Pulmonary artery endothelial cell (primary cell): ENCODE data around the gene CSRNP3. TPM values are rescaled to one million over a fixed set of nuclear protein-coding genes. Genes with fewer than 3 reads are reported as not detected.

ENCODE experiments used
- DNase-seq: peaks from one replicate; pipeline ENCODE4 v3.0.0-alpha.2; 2011; ENCODE audit warnings: low read depth, low spot score
- total RNA-seq: library from RNA; depleted of rRNA; stranded (reverse); fragments of >200 nt; gene quantifications from 2 replicates; pipeline ENCODE4 v1.2.3, GENCODE V29; 2014

CSRNP3 gene
- total RNA-seq, 1 donor from 2014 or later = not detected

DNA sequence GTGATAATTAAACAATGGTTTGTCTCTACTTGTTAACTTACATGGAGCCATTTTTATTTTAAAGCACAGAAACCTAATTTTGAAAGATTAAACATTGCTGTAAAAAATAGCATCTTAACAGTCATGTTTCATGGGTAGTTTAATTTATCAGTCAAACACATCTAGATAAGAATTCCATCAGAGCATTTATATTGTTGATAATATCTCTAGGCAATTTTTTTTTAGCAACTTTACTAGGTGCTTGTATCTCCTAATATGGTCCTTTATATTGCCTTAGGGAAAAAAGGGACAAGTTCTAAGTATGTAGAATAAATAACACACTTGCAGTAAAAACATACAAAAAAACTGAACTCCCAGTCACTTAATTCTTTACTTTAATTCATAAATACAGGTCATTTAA is 863 bp downstream of the CSRNP3 start:
- no peak for DNase-seq

DNA sequence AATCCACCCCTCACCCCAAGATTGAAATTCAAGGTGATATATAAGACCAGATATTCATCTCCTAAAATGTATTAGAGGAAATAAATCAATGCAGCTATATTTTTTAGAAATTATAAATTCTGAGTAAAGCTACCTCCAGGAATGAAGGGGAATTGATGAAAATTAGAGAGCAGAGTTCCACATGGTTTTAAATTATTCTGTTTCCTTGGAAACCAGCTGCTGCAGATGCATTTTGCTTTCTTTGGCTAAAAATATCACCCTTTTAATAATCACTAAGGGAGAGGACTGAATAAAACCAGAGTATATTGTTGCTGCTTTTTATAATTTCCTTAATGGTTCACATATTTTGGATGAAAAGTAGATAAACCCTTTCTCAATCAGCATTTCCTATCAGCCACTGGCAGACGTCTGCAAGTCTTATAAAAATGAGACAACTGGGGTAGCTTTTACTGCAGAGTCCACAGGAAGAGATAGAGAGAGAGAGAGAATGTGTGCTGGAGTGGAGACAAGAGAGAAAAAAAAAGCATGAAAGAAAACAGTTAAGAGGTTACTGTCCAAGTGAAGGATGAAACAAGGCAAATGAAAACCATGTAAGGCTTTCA is 2.0 kb downstream of the CSRNP3 start:
- DNase-seq = no peak

DNA sequence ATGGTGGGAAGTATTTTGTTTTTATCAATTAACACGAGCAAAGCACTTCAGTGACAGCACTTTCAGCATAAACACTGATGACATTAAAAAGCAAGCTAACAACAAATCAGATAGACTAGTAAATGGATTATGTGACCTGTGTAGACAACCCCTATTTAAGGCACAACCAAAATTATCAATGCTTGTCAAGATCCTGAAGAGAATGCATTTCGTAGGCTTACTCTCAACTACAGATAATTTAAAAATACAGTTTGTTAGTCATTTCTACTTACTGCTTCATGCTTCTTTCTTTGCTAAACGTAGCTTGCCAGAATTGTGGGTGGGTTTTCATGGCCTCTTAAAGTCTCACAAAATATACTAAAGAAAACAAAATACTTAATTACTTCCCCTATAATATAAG is 3.4 kb downstream of the CSRNP3 start:
- no peak for DNase-seq

DNA sequence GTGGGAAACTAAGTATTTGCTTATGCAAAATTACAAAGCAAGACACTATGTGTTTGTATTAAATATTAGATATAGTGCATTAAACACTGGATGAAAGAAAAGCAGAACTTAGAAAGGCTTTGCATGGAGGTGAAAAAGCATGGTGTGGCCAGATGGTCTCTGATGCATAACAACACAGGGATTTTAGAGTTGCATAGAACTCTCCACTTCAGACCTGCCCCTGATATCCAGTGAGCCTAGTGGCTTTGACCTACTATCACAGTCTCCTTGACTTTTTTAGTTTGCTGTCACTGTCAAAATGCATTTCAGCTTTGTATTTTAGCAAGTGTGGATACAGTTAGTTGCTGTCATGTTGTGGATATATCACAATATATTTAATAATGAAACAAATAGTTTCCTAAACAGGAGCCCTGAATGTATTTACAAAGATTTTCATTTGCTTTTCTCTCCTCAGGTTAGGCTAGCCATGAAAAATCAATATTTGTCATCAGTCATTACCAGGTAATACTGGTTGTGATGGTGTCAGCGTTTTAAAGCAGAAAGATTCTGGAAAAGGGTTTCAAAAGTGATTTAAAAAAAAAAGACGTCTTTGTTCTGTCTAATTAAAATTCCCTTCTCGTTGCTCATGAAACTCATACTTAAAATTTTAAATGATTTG is 5.2 kb downstream of the CSRNP3 start:
- DNase-seq = no peak

DNA sequence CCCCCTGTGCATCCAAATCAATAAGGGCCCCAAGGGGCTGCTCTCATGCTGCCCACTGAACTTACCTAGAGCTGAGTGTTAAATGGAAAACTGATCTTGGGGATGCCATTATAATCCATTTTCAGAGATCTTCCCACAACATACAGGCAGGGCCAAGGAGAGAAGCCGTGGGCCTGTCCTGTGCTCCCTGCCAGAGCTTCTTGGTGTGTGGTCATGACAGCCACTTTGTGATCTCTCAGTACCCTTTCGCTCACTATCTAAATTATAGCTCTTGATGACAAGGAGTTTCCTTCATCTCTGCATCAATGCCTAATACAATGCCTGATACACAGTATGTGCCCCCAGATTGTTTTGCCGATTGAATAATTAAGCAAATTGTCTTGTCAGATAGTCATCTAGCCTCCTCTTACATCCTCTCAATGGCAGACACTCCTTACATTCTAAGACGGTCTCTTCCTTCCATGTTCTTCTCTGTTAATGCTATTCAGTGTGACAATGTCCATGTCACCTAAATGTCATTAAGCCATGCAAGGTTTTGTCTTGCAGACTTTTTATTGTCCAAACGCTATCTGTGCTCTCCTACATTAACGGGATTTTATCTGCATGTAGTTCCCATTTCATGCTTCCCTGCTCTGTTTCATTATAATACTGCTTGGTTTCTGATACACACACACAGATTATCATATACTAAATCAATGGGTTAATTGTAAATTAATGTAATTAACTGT is 5.9 kb downstream of the CSRNP3 start:
- DNase-seq = no peak

DNA sequence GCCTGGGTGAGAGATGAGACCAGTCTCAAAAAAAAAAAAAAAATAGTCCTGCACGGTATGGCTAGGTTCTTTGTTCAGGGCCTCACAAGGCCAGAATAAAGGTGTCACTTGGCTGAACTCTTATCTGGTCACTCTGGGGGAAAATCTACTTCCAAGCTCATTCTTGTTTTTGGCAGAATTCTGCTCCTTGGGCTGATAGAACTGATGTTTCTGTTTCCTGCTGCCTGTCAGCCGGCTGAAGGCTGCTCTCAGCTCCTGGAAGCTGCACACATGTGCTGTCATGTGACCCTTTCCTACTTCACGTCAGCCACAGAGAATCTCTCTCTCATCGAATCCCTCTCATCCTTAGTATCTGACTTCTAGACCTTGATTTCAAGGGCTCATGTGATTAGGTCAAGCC is 10.4 kb downstream of the CSRNP3 start:
- DNase-seq = no peak

DNA sequence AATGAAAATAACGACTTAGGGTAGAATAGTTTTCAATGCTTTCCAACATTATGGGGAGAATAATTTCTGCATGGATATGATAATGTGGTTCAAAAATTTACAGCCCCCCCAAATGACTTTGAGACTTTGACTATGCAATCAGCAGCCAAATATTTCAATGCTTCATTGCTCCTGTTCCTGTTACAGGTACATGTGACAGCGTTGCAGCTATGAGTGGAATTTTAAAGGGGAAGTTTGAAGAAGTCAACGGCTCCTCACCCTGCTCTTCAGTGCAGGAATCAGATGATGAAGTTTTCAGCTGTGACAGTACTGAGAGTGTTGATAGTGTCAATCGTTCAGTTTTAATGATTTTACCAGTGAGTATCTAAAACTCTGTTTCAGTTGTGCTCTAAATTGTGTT is 25.1 kb downstream of the CSRNP3 start:
- DNase-seq = no peak

DNA sequence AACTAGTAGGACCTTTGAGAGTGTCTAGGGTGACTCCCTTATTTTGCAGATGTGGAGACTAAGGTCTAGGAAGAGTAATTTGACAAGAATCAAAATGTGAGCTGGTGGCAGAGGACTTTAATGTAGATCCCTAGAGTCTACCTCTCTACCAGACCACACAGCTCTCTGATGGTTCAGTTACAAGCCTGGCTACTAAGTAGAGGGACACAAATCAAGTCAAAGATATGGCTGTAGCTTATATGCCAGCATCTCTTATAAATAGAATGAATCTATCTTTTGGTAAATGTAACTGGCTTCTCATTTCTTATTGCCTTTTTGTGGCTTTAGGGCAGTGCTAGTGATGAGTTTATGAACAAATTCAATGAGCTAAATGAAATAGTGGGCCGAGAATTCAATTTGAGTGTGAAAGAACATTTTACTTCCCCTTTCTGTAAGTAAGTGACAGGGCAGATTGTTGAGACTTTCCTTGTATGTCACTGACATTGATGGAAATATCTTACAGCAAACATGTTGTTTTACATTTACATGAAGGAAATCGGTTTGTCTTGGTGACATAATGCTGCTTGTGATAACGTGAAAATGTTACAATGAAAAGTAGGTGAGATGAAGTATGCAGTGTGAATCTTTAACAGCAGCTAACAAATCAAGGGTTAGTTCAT is 28.3 kb downstream of the CSRNP3 start:
- no peak for DNase-seq

DNA sequence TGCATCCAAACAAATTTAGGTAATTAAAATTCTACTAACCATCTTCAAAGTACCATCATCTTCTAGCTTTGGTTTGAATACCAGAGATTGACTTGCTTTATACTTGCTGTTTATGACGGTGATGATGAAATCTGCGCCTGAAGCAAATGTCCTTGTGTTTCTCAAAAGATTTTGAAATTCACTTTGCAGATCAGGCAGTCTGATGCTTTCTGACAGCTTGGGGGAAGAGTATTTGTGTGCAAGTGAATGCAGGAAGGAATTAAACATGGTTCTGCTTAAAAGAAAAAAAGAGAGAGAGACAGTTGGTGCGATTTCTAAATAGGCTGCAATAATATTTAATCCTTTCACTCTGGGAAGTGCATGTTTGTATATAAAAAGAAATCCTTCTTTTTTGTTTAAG is 29.6 kb downstream of the CSRNP3 start:
- DNase-seq = no peak

DNA sequence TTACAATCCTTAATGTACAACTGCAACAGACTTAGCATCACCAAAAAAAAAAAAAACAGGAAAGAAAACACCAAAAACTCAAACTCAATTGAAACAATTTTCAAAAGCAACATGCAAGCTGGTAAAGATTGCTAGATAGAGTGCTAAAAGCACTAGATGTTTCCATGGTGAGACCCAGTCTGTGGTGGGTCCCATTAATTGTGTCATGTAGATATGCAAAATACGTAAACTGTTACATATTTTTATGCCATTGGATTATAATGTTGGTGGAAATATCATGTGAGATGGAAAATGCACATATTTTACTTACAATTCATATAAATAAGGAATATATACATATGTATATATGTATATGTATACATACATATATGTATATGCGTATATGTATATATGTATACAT is 30.5 kb downstream of the CSRNP3 start:
- DNase-seq = no peak

DNA sequence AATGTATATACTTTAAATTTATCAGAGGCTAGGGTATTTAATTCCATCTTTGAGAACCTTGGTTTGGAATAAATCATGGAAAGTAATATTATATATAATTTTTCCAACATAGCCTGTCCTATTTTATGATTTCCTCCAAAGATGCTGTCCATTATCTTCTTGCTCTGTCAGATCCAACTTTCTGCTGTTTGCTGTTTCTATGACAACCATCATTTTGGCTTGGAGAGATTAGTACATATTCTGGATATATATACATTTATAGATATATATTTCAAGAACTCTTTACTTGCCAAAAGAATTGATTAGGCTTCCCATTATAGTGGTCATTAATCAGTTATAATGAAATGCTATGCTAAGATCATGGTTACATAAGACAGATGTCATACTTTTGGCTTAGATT is 31.3 kb downstream of the CSRNP3 start:
- no peak for DNase-seq

DNA sequence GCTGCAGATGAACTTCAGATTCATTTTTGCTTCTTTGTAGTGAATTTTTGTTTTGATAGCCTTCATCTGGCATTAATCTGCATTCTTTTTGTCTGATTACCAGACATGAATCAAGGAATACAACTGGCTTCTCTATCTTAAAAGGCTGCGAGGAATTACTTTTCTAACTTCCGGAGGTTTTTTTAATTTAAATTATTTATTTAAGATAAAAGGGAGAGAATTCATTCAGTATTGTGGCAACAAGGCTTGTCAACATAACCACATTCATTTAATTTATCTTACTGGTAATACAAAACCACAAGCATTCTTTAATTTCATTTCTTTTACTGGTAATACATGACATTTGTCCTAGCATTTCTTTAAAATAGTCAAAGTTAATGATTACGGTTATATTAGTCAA is 36.0 kb downstream of the CSRNP3 start:
- DNase-seq = no peak

DNA sequence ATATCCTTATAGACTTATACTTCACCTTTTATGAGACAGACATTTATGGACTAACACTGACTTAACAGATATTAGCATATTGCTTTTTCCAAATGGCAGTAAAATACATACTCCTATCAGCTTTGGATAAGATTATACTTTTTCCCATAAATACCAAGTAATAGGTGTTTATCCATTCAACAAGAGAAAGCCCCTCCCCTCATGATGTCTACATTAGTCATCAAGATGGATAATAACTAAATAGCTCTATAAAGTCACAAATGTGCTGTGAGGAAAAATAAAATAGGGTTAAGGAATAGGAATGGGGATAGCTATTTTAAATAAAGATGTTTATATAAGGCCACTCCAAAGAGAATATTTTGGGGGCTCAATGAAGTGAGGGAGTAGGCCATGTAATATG is 39.4 kb downstream of the CSRNP3 start:
- DNase-seq = no peak

DNA sequence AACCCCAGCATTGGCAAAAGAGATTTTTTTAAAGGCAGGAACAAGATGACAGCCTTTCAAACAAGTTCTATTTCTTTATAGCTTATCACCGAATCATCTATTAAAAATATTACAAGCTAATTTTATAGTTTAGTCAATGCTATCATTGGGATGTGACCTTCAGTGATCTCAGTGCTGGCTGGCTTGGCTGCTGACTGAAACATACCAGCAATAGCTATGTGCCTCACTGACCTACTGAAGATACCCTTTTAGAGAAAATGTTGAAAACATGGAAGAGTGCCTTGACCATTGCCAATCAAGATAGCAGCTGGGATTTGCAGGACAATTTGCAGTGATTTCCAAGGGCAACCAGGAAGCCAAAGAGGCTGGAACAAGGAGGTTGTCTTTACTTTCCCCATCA is 44.0 kb downstream of the CSRNP3 start:
- no peak for DNase-seq

DNA sequence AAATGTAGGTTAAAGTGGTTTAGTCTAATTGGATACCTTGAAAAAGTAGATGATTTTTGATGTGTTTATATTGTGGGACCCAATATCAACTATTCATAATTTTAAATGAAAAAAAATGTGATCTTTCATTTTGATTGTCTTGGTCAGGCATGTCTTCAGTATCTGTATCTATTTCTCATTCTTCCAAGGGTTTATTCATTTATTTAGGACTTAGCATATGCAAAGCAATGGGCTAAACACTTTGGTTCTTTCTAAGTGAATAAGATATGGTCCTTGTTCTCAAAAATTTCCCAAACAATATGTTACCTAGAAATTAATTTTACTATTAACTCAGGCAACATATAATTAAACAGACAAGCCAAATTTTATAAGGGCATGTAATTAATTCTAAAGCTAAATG is 49.1 kb downstream of the CSRNP3 start:
- no peak for DNase-seq

DNA sequence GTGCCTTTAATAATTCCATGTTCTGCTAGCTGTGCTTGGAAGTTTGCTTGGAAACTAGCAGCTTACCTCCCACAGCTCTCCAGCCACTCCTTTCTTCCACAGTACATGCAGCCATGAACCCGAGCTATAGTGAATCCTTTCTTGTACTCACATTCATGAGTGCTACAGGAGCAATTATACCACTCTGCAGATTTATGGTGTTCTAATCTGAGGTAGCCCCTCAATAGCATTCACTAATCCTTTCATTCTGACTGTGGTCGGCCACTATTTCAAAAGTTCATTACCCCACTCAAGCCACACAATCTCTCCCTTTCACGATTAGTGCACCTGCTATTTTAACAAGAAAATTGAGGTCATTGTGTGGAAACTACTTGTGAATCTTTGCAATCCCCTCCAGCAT is 53.2 kb downstream of the CSRNP3 start:
- no peak for DNase-seq

DNA sequence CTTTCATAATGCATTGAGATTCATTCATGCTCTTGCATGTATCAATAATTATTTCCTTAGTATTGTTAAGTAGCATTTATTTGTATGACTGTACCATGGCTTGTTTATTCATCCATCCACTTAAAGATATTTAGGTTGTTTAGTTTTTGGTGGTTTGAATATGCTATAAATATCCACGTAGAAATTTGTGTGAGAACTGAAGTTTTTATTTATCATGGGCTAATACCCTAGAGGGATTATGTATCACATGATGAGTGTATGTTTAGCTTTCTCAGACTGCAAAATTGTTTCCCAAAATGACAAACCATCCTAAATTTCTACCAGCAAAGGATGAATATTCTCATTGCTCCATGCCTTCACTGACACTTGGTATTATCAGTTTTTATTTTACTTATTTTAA is 55.2 kb downstream of the CSRNP3 start:
- DNase-seq = no peak

DNA sequence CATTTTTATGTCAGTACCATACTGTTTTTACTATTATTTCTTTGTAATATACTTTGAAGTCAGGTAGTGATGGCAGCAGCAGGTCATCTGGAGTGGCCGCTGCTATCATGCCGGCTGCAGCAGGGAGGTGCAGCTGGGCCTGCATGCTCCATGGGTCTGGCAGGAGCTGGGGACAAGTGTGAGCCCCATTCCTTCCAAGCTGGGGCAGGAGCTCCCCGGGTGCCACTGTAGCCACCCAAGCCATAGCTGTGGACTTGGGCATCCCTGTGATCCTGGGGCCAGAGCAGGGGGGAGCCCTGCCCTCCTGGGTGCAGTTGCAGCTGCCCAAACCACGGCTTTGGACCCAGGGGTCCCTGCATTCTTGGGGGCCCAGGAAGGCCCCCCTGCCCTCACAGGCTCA is 59.2 kb downstream of the CSRNP3 start:
- DNase-seq = no peak

DNA sequence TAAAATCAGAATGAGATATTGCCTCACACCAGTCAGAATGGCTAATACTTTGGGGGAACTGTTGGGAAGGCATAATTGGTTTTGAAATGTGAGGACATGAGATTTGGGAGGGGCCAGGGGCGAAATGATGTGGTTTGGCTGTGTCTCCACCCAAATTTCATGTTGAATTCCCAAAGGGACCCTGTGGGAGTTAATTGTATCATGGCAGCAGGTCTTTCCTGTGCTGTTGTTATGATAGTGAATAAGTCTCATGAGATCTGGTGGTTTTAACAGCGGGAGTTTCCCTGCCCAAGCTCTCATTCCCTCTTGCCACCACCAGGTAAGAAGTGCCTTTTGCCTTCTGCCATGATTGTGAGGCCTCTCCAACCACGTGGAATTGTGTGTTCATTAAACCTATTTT is 59.6 kb downstream of the CSRNP3 start:
- no peak for DNase-seq

DNA sequence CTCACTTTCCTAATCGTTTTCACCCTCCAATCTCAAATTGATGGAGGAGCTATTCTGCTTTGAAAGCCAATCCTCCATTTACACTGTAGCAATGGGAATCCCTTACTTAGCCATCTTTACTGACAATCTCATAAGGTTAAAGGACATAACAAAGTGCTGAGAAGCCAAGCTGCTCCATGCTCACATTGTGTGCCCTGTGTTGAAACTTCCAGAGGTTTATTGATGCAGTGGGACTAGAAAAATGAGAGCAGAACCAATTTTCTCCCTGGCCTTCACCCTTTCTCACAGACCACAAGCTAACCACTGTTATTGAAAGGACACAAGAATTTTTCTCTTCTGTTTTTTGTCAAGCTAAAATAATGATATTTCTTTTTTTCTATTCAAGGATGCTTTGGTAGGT is 63.8 kb downstream of the CSRNP3 start:
- no peak for DNase-seq

DNA sequence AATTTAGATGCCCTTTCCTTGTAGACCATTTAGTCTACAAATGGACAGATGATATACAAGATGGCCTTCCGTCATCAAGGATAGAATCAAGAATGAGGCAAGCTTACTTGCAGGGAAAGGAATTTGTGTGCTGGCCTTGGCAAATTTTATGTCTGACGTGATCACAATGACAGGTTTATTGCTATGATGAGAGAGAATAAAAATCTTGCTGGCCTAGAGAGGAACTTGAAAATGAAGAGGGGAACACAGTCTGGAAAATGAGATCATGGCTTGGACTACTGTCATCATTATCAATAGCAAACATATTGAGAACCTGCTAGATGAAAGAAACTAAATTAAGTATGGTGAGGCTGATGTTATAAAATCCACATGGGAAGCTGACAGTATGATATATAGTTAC is 66.0 kb downstream of the CSRNP3 start:
- DNase-seq = no peak

DNA sequence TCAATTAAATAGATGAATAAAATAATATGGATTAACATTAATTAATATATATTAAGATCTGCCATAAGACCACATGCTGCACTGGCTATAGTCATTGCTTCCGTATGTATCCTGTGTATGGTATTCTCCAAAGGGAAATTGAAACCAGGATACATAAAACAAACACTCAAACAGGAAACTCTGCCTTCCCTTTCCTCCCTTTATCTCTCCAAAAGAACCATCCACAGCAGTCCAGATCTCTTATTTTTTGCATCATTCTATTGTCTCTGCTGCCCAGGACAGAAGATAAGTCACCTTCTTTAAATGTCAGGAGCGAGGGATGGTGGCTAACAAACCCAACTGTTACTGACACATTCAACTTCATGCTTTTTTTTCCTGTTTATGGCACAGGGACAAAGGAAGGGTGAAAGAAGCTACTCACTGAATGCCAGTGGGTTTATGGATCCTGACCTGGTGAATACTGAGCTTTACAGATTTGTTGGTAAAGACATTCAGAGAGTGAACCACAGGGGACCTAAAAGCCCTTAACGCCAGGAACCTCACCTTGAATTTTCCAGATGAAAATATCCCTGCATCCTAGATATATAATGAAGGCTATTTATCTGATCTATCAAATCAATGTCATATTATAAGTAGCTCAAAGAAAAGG is 67.5 kb downstream of the CSRNP3 start:
- DNase-seq = no peak
